ENCODE measurements around the gene CCDC142.
"Not testable (repeated sequence)": the region's sequence is repeated elsewhere in the genome, so short reads cannot be mapped to it uniquely, and the experiment has no call there.

CCDC142 gene

GRCh38 chr2:74498500-74499266 is 15.9 kb upstream of the CCDC142 start:
- DNase-seq (ENCODE audit: low read depth) = no peak

GRCh38 chr2:74497777-74498499 is 15.1 kb upstream of the CCDC142 start:
- no peak for DNase-seq (ENCODE audit: low read depth)

DNA sequence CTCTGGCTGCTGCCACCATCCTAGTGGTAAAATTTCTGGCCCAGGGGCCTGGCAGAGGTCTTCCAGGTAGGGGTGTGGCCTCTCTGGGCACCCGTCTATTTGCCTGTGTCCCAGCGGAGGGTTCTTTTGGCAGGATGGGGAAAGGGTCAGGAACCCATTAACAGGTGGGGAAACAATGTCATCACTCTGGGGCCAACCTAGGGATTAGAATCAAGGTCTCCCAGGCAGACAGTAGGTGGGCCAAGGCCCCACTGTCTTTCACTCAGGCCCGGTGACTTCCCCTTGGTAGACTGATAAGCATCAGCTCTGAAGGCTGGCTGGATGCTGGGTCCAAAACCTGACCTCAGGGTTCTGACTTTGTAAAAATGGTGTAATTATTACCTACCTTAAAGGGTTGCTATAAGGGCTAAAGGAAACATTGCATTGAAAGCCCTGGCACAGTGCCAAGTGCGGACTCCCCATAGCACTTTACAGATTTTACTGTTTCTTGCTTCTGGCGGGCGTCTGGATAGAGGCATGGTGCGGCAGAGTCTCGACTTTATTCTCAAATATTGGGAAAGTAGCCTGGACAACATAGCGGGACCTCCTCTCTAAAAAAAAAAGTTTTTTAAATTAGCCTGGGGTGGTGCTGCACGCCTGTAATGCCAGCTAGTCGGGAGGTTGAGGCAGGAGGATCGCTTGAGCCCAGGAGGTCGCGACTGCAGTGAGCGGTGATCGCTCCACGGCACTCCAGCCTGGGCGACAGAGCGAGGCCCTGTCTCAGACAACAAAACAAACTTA is 14.4 kb upstream of the CCDC142 start:
- no peak for DNase-seq (ENCODE audit: low read depth)

DNA sequence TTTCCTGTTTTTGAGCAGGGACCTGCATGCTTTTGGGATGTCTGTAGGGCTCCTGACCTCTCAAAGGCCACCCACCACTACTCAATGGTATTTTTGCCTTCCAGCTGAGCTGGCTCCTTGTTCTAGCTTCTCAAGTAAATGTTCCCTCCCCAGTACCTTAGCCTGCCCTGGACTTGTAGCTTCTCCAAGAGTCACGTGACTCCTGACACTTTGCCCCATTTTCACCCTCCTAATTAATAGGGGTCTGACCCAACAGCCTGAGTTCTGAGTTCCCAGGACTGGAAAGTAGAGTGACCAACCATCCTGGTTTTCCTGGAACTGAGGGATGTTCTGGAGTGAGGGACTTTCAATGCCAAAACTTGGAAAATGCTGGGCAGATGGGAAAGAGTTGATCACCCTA is 12.6 kb upstream of the CCDC142 start:
- DNase-seq (ENCODE audit: low read depth) = no peak

GRCh38 chr2:74493546-74493945 is 10.7 kb upstream of the CCDC142 start:
- DNase-seq (ENCODE audit: low read depth) = no peak

DNA sequence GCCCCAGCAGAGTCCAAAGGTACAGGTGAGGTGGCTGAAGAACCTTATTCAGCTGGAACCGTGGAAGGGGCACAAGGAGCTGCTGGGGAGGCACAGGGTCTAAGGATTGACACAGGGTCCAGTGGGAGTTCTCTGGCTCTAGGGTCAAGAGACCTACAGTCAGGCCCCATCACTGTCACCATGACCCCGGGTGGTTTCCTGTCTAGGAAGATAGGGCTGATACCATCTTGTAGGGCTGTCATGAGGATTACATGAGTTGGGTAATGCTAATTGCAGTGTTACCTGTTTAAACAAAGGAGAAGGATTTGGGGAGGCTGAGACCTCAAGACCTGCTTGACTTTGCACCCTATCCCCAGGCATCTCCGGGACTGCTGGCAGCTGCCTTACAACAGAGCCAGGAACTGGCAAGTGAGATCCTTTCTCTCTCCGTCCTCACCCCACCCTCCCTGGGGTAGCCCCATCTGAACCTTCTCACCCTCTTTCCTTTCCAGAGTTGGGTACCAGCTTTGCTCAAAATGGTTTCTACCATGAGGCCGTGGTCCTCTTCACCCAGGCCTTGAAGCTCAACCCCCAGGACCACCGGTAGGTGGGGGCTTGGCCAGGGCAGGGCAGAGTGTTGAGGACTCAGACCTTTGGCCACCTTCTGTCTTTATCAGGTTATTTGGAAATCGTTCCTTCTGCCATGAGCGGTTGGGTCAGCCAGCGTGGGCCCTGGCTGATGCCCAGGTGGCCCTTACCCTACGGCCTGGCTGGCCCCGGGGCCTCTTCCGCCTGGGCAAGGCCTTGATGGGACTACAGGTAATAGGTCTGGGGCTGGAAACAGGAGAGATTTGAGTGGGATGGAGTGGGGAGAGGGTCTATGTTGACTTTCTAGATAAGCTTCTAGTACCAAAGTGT is 9.1 kb upstream of the CCDC142 start:
- DNase-seq (ENCODE audit: low read depth) = no peak

DNA sequence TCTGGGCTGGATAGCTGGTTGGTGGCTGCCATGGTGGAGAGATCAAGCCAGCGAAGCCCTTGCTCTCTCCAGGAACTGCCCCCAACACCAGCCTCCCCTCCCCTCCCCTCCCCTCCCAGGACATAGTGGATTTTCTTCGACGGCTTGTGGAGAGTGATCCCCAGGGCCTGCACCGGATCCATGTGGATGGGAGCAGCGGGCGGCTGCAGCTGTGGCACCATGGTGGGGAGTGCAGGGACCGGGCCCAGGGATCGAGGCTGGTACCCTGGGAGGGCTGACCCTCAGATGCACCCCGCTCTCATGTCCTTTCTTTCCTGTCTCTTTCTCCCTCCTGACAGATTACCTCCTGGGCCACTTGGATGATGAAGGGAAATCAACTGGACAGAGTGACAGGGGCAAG is 7.1 kb upstream of the CCDC142 start:
- no peak for DNase-seq (ENCODE audit: low read depth)

DNA sequence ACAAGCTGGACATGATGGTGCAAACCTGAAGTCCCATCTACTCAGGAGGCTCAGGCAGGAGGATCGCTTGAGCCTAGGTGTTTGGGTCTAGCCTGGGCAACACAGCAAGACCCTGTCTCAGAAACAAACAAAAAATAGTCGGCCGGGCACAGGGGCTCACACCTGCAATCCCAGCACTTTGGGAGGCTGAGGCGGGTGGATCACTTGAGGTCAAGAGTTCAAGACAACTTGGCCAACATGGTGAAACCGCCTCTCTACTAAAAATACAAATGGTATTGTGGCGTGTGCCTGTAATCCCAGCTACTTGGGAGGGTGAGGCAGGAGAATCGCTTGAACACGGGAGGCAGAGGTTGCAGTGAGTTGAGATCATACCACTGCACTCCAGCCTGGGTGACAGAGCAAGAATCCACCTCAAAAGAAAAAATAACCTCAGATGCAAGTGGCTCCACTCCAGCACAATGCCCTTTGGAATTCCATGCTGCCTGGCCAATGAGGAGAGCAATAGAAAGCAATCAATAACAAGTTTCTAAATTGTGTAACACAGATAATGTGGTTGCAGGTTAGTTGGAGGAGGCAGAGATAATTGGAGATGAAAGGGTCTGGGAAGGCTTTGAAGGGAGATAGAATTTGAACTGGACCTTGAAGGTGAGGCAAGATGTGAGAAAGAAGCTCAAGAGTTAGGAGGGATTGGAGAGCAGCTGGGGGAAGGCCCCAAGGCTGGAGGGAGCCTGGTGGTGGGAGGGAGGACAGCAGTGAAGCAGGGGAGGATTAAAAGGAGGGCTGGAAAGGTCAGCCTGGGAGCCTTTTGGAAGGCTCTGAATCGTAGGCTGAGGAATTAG is 6.1 kb upstream of the CCDC142 start:
- DNase-seq (ENCODE audit: low read depth) = no peak

DNA sequence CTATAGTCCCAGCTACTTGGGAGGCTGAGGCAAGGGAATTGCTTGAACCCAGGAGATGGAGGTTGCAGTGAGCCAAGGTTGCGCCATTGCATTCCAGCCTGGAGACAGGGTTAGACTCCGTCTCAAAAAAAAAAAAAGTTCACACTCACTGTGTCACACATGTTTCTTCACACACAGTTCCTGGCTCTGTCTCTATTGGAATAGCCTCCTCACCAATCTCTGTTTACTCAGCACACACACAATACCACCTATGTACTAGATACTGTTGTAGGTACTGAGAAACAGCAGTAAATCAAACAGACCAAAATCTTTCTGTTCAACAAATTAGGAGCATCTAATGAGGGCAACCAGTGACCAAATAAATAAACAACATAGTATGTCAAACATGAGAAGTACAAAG is 3.3 kb upstream of the CCDC142 start:
- DNase-seq (ENCODE audit: low read depth) = no peak

DNA sequence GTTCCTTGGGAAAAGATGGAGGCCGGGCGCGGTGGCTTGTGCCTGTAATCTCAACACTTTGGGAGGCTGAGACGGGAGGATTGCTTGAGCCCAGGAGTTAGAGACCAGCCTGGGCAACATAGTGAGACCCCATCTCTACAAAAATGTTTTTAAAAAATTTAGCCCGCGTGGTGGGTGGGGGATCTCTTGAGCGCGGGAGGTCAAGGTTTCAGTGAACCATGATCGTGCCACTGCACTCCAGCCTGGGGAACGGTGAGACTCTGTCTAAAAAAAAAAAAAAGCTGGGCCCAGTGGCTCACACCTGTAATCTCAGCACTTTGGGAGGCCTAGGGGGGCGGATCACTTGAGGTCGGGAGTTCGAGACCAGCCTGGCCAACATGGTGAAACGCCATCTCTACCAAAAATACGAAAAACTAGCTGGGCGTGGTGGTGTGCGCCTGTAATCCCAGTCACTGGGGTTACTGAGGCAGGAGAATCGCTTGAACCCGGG is 922 bp upstream of the CCDC142 start:
- DNase-seq (ENCODE audit: low read depth) = not testable (repeated sequence)

DNA sequence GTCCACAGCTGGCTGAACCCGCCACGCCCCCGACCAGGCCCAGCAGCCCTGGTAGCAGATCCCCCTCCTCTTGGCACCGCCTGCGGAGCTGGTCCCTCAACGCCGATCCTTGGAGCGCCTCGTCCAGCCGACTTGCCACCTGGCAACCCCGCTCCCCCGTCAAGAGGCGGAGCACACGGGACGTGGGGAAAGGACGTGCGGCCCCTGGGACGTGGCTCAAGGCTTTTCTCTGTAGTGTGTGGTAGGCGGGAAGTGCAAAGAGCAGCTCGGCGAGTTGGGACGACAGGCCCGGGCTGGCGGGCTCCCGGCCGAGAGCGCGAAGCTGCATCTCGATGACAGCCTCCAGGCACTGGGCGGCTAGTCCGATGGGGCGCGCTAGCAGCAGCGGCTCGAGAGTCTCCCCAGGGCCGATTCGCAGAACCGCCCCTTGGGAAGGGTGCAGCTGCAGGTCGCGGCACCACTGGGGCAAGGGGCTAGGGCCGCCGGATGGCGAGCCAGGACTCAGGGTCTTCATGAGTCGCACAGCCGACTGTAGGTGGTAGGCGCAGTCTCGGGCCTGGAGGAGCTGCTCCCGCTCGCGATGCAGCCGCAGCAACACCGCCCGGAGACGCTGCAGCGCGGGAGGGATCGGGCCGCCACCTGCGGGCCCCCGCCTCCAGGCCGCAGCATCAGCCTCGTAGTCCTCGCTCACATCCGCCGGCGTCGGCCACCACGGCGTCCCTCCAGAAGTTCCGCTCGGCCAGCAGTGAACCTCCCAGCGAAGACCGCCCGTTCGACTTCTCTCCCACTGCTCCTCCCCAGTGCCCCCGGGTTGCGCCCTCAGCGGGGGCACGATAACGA is 617 bp downstream of the CCDC142 start:
- no peak for DNase-seq (ENCODE audit: low read depth)

DNA sequence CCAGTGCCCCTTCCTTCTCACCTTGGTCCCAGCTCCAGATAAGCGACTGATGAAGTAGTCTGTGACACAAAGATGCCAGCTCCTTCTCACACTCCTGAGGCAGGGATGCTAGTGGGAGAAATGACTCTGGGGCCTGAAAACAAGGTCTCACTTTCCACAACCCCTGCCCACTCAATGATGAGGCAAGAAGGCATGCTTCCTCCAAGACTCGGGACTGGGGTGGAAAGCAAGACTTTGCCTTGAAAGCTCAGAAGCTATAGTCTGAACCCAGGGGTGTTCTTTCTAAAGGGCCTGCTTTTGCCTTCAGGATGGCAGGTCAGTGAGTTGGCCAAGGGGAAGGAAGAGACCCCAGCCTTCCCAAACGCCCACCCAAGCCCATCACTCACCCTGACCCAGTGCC is 1.4 kb downstream of the CCDC142 start:
- no peak for DNase-seq (ENCODE audit: low read depth)

DNA sequence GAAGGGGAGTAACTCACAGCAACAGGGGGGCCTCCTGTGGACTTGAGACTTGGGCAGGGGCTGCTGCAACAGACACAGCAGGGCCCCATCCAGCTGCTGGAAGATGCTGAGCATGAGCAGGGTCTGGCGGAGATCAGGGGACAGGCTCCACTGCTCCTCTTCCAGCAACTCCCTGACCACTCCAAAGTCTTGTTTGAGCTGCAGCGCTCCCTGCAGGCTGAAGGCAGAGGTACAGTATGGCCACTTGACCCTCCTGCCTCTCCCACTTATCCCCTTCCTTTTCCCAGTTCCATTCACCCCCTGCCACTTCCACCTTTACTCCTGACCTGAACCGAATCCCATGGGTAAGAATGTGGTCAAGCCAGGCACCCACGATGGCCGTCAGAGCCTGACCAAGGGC is 7.9 kb downstream of the CCDC142 start:
- DNase-seq (ENCODE audit: low read depth) = no peak

DNA sequence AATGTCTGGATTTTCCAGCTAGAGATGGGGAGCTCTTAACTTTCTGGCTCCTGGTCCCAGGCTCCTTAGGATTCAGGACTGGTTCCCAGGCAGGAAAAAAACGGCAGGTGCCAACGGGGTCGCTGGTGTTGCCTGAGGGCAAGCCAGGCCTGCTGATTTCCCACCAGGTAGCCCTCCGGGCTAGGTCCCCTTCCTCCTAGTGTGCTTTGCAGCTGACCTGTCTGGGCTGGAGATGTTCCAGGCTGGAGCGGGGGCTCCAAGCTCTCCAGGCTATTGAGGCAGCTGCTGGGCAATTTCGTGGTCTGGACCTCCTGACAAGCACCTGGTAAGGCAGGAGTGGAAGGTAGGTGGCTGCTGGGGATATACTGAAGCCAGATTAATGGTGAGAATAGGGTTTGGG is 8.3 kb downstream of the CCDC142 start:
- DNase-seq (ENCODE audit: low read depth) = no peak

DNA sequence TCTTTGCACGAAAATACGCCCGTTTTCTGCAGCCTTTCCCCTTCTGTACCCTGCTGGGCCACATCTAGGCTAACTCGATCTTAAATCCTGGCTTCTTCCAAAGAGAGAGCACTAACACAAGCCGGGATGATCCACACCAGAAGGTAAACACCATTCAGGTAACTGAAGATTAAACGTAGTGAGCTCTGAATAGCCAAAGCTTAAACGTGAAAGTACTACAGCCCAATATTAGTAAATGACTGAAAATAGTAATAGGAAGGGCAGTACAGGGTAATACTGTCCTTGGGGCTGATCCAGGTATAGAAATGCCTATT is 9.9 kb downstream of the CCDC142 start:
- no peak for DNase-seq (ENCODE audit: low read depth)

DNA sequence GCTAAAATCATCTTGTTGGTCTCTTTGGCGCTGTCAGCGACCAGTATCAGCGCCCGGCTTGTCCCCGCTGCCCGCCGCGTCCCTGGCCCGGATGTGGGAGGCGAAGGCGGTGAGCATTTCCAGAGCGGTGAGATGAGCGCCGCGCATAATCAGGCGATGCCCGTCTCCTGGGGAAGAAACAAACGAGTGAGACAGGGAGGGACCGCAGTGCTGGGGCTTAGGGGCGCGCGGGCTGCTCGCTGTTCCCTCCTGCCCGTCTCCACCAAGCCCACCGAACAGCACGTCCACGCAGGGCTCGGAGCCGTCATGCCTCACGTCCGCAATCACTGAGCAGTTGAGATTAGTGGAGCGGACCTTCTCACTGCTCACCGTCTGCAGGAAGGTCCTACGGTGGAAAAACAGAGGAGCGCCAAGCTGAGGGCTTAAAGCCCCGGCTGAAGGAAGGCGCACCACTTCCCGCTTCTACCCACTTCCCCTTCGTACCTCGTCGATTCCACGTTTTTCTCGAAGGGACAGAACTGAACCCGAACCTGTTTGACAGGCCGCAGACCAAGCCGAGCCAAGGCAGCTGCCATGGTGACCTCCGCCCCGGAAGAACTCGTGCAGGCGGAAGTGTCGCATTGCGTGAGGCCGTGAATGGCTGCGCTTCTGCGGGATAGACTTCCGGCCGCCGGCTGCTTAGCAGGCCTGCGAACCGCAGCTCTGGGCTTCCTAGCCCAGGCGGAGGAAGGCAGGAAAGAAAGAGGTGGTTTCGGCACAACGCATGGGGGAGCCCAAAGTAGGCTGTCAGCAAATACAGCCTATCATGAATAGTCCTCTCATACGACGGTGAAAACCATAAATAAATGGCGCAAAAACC is 10.5 kb downstream of the CCDC142 start, which contains the start of gene MRPL53:
MRPL53 (minus strand) TSS at position 595 of the 859 bp plus-strand sequence; CDS start at position 575, 20 bp downstream.
- DNase-seq (ENCODE audit: low read depth) = peak; percentile 67

DNA sequence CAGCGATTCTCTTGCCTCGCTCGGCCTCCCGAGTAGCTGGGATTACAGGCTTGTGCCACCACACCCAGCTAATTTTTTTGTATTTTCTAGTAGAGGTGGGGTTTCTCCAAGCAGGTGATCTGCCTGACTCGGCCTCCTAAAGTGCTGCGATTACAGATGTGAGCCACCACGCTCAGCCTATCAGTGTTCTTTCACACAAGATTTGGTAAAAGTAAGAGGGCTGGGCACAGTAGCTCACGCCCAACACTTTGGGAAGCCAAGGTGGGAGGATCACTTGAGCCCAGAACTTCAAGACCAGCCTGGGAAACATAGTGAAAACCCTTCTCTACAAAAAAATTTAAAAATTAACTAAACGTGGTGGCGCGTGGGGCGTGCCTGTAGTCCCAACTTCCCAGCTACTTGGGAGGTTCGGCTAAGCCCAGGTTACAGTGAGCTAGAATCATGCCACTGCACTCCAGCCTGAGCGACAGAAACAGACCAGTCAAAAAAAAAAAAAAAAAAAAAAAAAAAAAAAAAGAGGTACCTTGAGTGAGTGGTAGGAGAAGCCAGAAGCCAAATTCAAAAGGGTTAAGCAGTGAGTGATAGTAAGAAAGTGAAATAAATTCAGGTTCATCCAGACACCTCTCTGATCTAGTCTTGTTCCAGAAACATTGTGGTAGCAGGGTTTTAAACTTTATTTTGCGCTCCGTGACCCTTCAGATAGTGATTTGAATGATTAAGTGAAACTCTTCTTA is 11.3 kb downstream of the CCDC142 start:
- DNase-seq (ENCODE audit: low read depth) = no peak

GRCh38 chr2:74470742-74471141 is 12.1 kb downstream of the CCDC142 start:
- DNase-seq (ENCODE audit: low read depth) = not testable (repeated sequence)

Measured in GM04503 (cell line).